ENCODE results near the gene GFOD1. TPM values are rescaled to one million over a fixed set of nuclear protein-coding genes. Genes with fewer than 3 reads are reported as not detected.

Gene GFOD1
- total and polyA plus RNA-seq, 10 of the 15 experiments (the other 5 are each of a cell fraction or from before 2014, with no cell fraction given): 6.5 to 41.4 (median 16.0) TPM

DNA sequence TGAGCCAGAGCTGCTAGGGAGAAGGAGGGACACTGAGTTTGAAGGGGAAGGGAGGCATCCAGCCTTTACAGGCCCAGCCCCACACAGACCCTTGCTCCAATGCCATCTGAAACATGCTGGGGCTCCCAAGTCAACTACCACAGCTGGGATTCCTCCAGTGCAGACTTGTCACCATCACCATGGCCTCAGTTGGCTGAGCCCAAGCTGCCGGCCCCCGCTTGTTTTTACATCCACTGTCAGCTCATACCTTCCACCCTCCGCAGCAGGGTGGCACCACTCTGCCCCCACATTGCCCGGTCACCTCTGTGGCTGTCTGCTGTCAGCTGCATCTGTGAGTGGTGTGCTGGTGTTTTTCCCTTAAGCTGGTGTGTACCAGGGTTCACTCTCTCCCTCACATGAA lies 26.1 kb downstream of the GFOD1 start:
- intact Hi-C loops (cut with micrococcal nuclease; ENCODE audit: unreplicated experiment) (no loop called here), in situ Hi-C loops (cut with MboI) (no loop called here)
- RAD21 ChIA-PET (ENCODE audit: unreplicated experiment): interaction anchor here (0.5 kb wide), 1 partner anchor 226 kb away, joined by 4 read pairs; no protein-coding TSS in a partner anchor
- no TSS peak for BruUV-seq (replicated peaks)
- FAIRE-seq (no peak), DNase-seq (ENCODE audit: low read depth, low spot score) (no peak), ATAC-seq (no peak)
- Histone ChIP-seq H3K79me2 (ENCODE audit: control insufficient read depth, insufficient read depth, low read length) (peaks cover 56% of the 10 kb centered on the region), H2AFZ (ENCODE audit: control insufficient read depth, low read depth, low read length) (no peak overlapping the region), H3K4me3 (no peak overlapping the region), H3K9me3 (replicated peaks; ENCODE audit: control insufficient read depth, insufficient read depth, low read length) (no peaks in the 10 kb centered on the region; the same call in 2 of the 3 replicates), H3K27ac (ENCODE audit: control insufficient read depth, insufficient read depth) (no peak overlapping the region), H4K20me1 (ENCODE audit: control insufficient read depth, insufficient read depth) (no peaks in the 10 kb centered on the region), H3K27me3 (replicated peaks in 1 of 2; ENCODE audit: control insufficient read depth in 2 of 2, insufficient read depth in 2 of 2, low read length in 1 of 2) (no peaks in the 10 kb centered on the region), H3K4me2 (ENCODE audit: control insufficient read depth, insufficient read depth) (no peak overlapping the region), H3K36me3 (ENCODE audit: control insufficient read depth in 2 of 2, insufficient read depth in 2 of 2, low read length in 1 of 2) (peaks cover 6 to 14% of the 10 kb centered on the region in 2 experiments; a peak in 3 of 4 replicates), H3K4me1 (ENCODE audit: control insufficient read depth, insufficient read depth, low read length) (peaks cover 41% of the 10 kb centered on the region), H3K9ac (ENCODE audit: control insufficient read depth, insufficient read depth, low read length) (no peak overlapping the region)
- TF ChIP-seq POLR2AphosphoS2 (IDR thresholded peaks at IDR 0.05; ENCODE audit: low read depth, low read length) (no peak), RAD21 (IDR thresholded peaks at IDR 0.05; ENCODE audit: insufficient read depth, low read depth, low read length) (no peak), BACH1 (IDR thresholded peaks at IDR 0.05; ENCODE audit: borderline replicate concordance) (no peak), MTA2 (IDR thresholded peaks at IDR 0.05; ENCODE audit: low read depth) (no peak), SIX5 (IDR thresholded peaks at IDR 0.05; ENCODE audit: low read depth, low read length, severe bottlenecking) (no peak), ZNF274 (IDR thresholded peaks at IDR 0.05; ENCODE audit: insufficient read depth, insufficient read length) (no peak), HDAC2 (IDR thresholded peaks at IDR 0.05) (no peak), PRDM15 (CRISPR knock-in tag; IDR thresholded peaks at IDR 0.05) (no peak), SPI1 (IDR thresholded peaks at IDR 0.05; ENCODE audit: borderline replicate concordance, insufficient read depth, low read depth, low read length) (no peak), STAT1 (conservative IDR thresholded peaks at IDR 0.05) (no peak), NFYB (IDR thresholded peaks at IDR 0.05; ENCODE audit: insufficient read depth, low read depth, low read length) (no peak), EZH2 (IDR thresholded peaks at IDR 0.05; ENCODE audit: borderline replicate concordance, control insufficient read depth, low read depth, low read length) (no peak), USF1 (IDR thresholded peaks at IDR 0.05; ENCODE audit: borderline replicate concordance, extremely low read length, insufficient read depth, low read depth, low read length) (no peak), PAX5 (IDR thresholded peaks at IDR 0.05; ENCODE audit: borderline replicate concordance, low read depth, low read length) (no peak), ASH2L (IDR thresholded peaks at IDR 0.05; ENCODE audit: borderline replicate concordance, low read depth) (no peak), TCF3 (IDR thresholded peaks at IDR 0.05; ENCODE audit: borderline replicate concordance, insufficient read depth, low read depth, low read length) (no peak), NR2C1 (IDR thresholded peaks at IDR 0.05) (no peak)
- CTCF ChIA-PET: interaction anchor here (0.5 to 1.5 kb wide), 3 partner anchors 24 to 66 kb away, joined by 3 to 4 read pairs (median 3); no protein-coding TSS in a partner anchor
- POLR2A ChIA-PET: interaction anchor here (0.5 kb wide), 1 partner anchor 68 kb away, joined by 3 read pairs; no protein-coding TSS in a partner anchor
- 95% methylated on average over 4 of the region's 4 CpGs for WGBS (ENCODE audit: insufficient coverage, insufficient replicate concordance, low lambda C conversion rate, missing lambda C conversion rate)
- SMC1A ChIA-PET (ENCODE audit: uncharacterized antibody, unreplicated experiment): interaction anchor here (0.8 to 11.4 kb wide), 3 partner anchors 18 to 74 kb away, joined by 3 to 179 read pairs (median 3); no protein-coding TSS in a partner anchor

Data from GM12878 (cell line).